Mammary epithelial cell (primary cell): ENCODE measurements around the gene ZFP69B.

Experiments used
- EZH2 ChIP-seq: IDR thresholded peaks from 2 replicates; pipeline ENCODE4 v1.6.1; 2012; ENCODE audit warnings: low read length, inconsistent platforms, borderline replicate concordance
- TF ChIP-seq, protein P1 (sequence below), 2 donors: IDR thresholded peaks in 1 of 2; conservative IDR thresholded peaks in 1 of 2; 2 replicates each; pipeline ENCODE4 v1.5.1; 2011 to 2012; ENCODE audit warnings: inconsistent platforms in 2 of 2, low read length in 2 of 2, mild to moderate bottlenecking in 2 of 2, control low read depth in 1 of 2, low read depth in 1 of 2; ENCODE audit not compliant: insufficient read depth in 1 of 2; ENCODE audit errors: extremely low read depth in 1 of 2

DNA sequence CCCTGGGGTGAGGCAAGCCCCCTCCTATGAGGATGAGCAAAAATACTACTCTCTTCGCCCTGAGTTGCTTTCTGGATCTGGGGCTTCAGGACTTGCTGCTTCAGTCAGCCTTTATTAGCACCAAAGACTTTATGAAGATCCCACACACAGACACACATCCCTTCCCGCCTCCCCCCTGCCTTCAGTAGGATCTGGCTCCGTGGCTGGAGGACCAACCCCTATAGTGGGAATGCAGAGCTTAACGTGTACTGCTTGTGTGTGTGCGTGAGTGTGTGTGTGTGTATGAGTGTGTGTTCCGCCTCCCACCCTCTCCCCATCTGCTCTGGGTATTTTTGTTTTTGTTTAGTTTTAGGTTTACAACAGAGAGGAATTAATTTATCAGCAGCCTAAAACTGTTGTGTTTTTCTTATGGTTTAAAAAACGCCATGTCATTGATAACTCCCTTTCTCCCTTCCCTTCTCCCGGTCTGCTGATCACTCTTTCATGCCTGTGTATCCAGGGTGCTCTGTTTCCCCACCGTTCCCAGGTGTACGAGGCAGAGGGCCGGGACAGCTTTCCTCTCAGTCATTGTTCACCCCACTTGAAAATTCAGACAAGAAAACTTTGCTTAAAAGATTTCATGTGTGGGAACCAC lies 27.5 kb upstream of the ZFP69B start:
- TF ChIP-seq, protein P1, sequence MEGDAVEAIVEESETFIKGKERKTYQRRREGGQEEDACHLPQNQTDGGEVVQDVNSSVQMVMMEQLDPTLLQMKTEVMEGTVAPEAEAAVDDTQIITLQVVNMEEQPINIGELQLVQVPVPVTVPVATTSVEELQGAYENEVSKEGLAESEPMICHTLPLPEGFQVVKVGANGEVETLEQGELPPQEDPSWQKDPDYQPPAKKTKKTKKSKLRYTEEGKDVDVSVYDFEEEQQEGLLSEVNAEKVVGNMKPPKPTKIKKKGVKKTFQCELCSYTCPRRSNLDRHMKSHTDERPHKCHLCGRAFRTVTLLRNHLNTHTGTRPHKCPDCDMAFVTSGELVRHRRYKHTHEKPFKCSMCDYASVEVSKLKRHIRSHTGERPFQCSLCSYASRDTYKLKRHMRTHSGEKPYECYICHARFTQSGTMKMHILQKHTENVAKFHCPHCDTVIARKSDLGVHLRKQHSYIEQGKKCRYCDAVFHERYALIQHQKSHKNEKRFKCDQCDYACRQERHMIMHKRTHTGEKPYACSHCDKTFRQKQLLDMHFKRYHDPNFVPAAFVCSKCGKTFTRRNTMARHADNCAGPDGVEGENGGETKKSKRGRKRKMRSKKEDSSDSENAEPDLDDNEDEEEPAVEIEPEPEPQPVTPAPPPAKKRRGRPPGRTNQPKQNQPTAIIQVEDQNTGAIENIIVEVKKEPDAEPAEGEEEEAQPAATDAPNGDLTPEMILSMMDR (conservative IDR thresholded peaks at IDR 0.05 in 1 of 2, IDR thresholded peaks at IDR 0.05 in 1 of 2; ENCODE audit: extremely low read depth in 1 of 2, insufficient read depth in 1 of 2, low read depth in 1 of 2, low read length in 2 of 2): no peak
- TF ChIP-seq EZH2: no peak
